Activated T-helper 2 cell treated with anti-CD3 and anti-CD28 coated beads, Interferon-gamma antibody, Interleukin-2, Interleukin-4, amounts not matched to agents 10 μg/mL and 5 μg/mL and 100 μg/mL, durations not matched to agents 14 hours and 24 hours and 36 hours (primary cell): Measurements from ENCODE around the gene GABBR1. TPM values are rescaled to one million over a fixed set of nuclear protein-coding genes. Genes with fewer than 3 reads are reported as not detected.
A peak's percentile ranks its signal among the peaks of the same experiment; 100 is the strongest.

Experiments
- DNase-seq: peaks from one replicate; pipeline ENCODE4 v3.0.0; 2021; ENCODE audit warnings: low spot score
- H3K27ac Mint-ChIP-seq: one replicate; pipeline ENCODE4 v1.8.0; 2021; ENCODE audit warnings: mixed read lengths
- H3K27me3 Mint-ChIP-seq: one replicate; pipeline ENCODE4 v1.8.0; 2021; ENCODE audit warnings: low read depth, mixed read lengths
- H3K36me3 Mint-ChIP-seq: one replicate; pipeline ENCODE4 v1.8.0; 2021; ENCODE audit warnings: low read depth, mixed read lengths
- H3K4me1 Mint-ChIP-seq: one replicate; pipeline ENCODE4 v1.8.0; 2021; ENCODE audit warnings: low read depth, mixed read lengths
- H3K4me3 Mint-ChIP-seq: one replicate; pipeline ENCODE4 v1.8.0; 2021; ENCODE audit warnings: low read depth, mild to moderate bottlenecking, moderate library complexity, mixed read lengths
- H3K9me3 Mint-ChIP-seq: one replicate; pipeline ENCODE4 v1.8.0; 2021; ENCODE audit warnings: mixed read lengths
- intact Hi-C: fragments of 100-400 bp; cut with micrococcal nuclease; formaldehyde crosslinking; loops from one replicate; pipeline ENCODE4 v1.15.1; 2023
- total RNA-seq: library from RNA; stranded (reverse); gene quantifications from 2 replicates; pipeline ENCODE4 v1.2.3, GENCODE V29; 2022

The GABBR1 gene
- total RNA-seq, 1 donor from 2014 or later: 17.0 TPM

- no peak overlapping the region for H3K4me3 Mint-ChIP-seq
- no peaks in the 10 kb centered on the region for H3K36me3 Mint-ChIP-seq
- H3K9me3 Mint-ChIP-seq: no peaks in the 10 kb centered on the region
- no peaks in the 10 kb centered on the region for H3K27me3 Mint-ChIP-seq
- no peak for DNase-seq
- intact Hi-C loops: no loop called here
- no peak overlapping the region for H3K27ac Mint-ChIP-seq
- no peaks in the 10 kb centered on the region for H3K4me1 Mint-ChIP-seq
Measured at GRCh38 chr6:29602564-29603361, 30.2 kb downstream of the GABBR1 start.

- Mint-ChIP-seq H3K4me1 (no peaks in the 10 kb centered on the region), H3K4me3 (no peak overlapping the region), H3K27me3 (peaks cover 7% of the 10 kb centered on the region), H3K9me3 (no peaks in the 10 kb centered on the region), H3K27ac (no peak overlapping the region), H3K36me3 (no peaks in the 10 kb centered on the region)
- intact Hi-C loops: no loop called here
- no peak for DNase-seq
Measured at GRCh38 chr6:29598172-29598747, 34.7 kb downstream of the GABBR1 start.

GRCh38 chr6:29597184-29597583 lies 35.8 kb downstream of the GABBR1 start:
- Mint-ChIP-seq H3K4me1 (no peaks in the 10 kb centered on the region), H3K27ac (no peak overlapping the region), H3K27me3 (peaks cover 7% of the 10 kb centered on the region), H3K36me3 (no peaks in the 10 kb centered on the region), H3K4me3 (no peak overlapping the region), H3K9me3 (no peaks in the 10 kb centered on the region)
- DNase-seq: no peak
- intact Hi-C loops: no loop called here

DNA sequence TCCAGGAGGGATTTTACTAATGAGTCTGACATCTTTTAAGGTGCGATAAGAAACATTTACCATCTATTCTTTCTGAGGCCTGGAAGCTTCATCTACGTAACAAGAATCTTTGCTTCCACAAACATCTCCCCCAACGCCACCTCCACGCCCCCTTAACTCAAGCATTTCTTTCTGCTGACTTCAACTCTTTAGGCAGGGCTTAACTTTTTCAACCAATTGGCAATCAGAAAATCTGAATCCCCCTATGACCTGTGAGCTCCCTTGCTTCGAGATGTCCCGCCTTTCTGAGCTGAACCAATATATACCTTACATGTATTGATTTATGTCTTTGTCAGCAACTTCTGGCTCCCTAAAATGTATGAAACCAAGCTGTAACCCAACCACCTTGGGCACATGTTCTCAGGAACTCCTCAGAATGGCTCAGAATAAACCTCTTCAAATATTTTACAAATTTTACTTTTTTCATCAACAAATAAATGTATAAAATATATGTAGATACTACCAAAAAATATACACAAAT lies 36.5 kb downstream of the GABBR1 start:
- no peak overlapping the region for H3K27ac Mint-ChIP-seq
- intact Hi-C loops: no loop called here
- no peak for DNase-seq
- H3K4me3 Mint-ChIP-seq: no peak overlapping the region
- H3K4me1 Mint-ChIP-seq: no peaks in the 10 kb centered on the region
- no peaks in the 10 kb centered on the region for H3K36me3 Mint-ChIP-seq
- H3K9me3 Mint-ChIP-seq: no peaks in the 10 kb centered on the region
- peaks cover 8% of the 10 kb centered on the region for H3K27me3 Mint-ChIP-seq

GRCh38 chr6:29593199-29593855 lies 39.7 kb downstream of the GABBR1 start:
- Mint-ChIP-seq H3K4me3 (no peak overlapping the region), H3K27ac (no peak overlapping the region), H3K9me3 (no peaks in the 10 kb centered on the region), H3K4me1 (no peaks in the 10 kb centered on the region), H3K36me3 (no peaks in the 10 kb centered on the region), H3K27me3 (peaks cover 19% of the 10 kb centered on the region)
- no peak for DNase-seq
- intact Hi-C loops: no loop called here

DNA sequence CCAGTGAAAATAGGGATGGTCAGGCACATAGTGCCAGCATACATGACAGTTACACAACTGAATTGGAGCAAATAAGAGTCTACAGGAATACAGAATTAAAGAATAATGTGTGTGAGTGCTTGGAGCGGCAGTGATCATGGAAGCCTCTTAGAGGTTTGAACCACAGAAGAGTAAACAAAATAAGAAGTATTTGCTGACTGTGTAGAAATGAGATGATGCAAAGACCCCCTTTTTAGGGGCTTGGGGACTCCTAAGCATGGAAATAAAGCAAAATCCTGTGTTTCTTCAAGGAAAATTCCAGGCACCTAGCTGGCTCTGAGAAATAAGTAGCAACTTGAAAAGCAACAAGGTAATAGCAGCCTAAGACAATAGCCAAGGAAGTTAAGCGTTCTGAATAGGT lies 41.3 kb downstream of the GABBR1 start:
- H3K4me3 Mint-ChIP-seq: no peak overlapping the region
- H3K4me1 Mint-ChIP-seq: no peaks in the 10 kb centered on the region
- peaks cover 19% of the 10 kb centered on the region for H3K27me3 Mint-ChIP-seq
- DNase-seq: no peak
- intact Hi-C loops: no loop called here
- no peak overlapping the region for H3K27ac Mint-ChIP-seq
- H3K36me3 Mint-ChIP-seq: no peaks in the 10 kb centered on the region
- H3K9me3 Mint-ChIP-seq: no peaks in the 10 kb centered on the region

- H3K27ac Mint-ChIP-seq: no peak overlapping the region
- no peaks in the 10 kb centered on the region for H3K4me1 Mint-ChIP-seq
- no peaks in the 10 kb centered on the region for H3K9me3 Mint-ChIP-seq
- DNase-seq: no peak
- H3K4me3 Mint-ChIP-seq: no peak overlapping the region
- no peaks in the 10 kb centered on the region for H3K36me3 Mint-ChIP-seq
- intact Hi-C loops: no loop called here
- peaks cover 22% of the 10 kb centered on the region for H3K27me3 Mint-ChIP-seq
Measured at GRCh38 chr6:29590218-29590808, 42.7 kb downstream of the GABBR1 start.

- DNase-seq: peak; percentile 23
- no peak overlapping the region for H3K27ac Mint-ChIP-seq
- intact Hi-C loops: loop anchor here (5.0 to 10.0 kb wide), 2 partner anchors 575 to 902 kb away; no protein-coding TSS in a partner anchor
- no peaks in the 10 kb centered on the region for H3K36me3 Mint-ChIP-seq
- peaks cover 25% of the 10 kb centered on the region for H3K27me3 Mint-ChIP-seq
- H3K4me1 Mint-ChIP-seq: no peaks in the 10 kb centered on the region
- H3K4me3 Mint-ChIP-seq: no peak overlapping the region
- no peaks in the 10 kb centered on the region for H3K9me3 Mint-ChIP-seq
Measured at GRCh38 chr6:29589423-29590048, 43.4 kb downstream of the GABBR1 start.

- Mint-ChIP-seq H3K27ac (no peak within 1 kb of the TSS), H3K4me1 (no peaks in the 10 kb centered on the region), H3K9me3 (no peaks in the 10 kb centered on the region), H3K27me3 (peaks cover 23% of the 10 kb centered on the region), H3K4me3 (no peak within 1 kb of the TSS), H3K36me3 (no peaks in the 10 kb centered on the region)
- no peak for DNase-seq
- intact Hi-C loops: loop anchor here (5.0 to 10.0 kb wide), 2 partner anchors 570 to 898 kb away; no protein-coding TSS in a partner anchor
Measured at GRCh38 chr6:29584821-29585220, 48.2 kb downstream of the GABBR1 start, which contains the start of gene OR2H2. TSS of gene OR2H2 (plus strand) at chr6:29585121. CDS start at chr6:29587945, 2,824 bp downstream.

DNA sequence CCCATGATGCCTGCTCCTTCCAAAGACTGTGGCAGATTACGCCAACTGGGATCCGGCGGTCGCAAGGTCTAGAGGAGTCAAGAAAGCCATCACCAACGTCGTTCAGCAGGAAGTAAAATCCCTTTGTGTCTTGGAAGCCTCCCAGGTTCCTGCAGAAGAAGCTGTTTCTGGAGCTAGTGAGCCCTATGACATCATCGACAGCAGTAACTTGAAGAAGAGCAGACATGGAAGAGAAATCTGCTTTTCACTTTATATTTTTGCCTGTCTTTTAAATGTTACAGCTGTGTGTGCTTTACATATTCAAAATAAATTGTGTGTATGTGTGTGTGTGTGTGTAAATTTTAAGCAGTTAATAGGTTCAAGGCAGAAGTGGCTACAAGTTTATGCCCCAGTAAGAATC lies 55.4 kb downstream of the GABBR1 start:
- intact Hi-C loops: no loop called here
- Mint-ChIP-seq H3K9me3 (no peaks in the 10 kb centered on the region), H3K36me3 (no peaks in the 10 kb centered on the region), H3K27me3 (peaks cover 13% of the 10 kb centered on the region), H3K27ac (no peak overlapping the region), H3K4me3 (no peak overlapping the region), H3K4me1 (no peaks in the 10 kb centered on the region)
- no peak for DNase-seq

GRCh38 chr6:29576056-29576455 lies 56.9 kb downstream of the GABBR1 start:
- Mint-ChIP-seq H3K36me3 (no peaks in the 10 kb centered on the region), H3K4me1 (no peaks in the 10 kb centered on the region), H3K9me3 (no peaks in the 10 kb centered on the region), H3K4me3 (no peak overlapping the region), H3K27ac (no peak overlapping the region), H3K27me3 (peaks cover 25% of the 10 kb centered on the region)
- intact Hi-C loops: no loop called here
- DNase-seq: no peak

- intact Hi-C loops: no loop called here
- DNase-seq: no peak
- peaks cover 30% of the 10 kb centered on the region for H3K27me3 Mint-ChIP-seq
- no peak overlapping the region for H3K4me3 Mint-ChIP-seq
- H3K36me3 Mint-ChIP-seq: no peaks in the 10 kb centered on the region
- no peak overlapping the region for H3K27ac Mint-ChIP-seq
- peaks cover 7% of the 10 kb centered on the region for H3K4me1 Mint-ChIP-seq
- H3K9me3 Mint-ChIP-seq: no peaks in the 10 kb centered on the region
Measured at GRCh38 chr6:29567991-29568390, 65.0 kb downstream of the GABBR1 start.
